Activated CD4-positive, alpha-beta memory T cell treated with anti-CD3 and anti-CD28 coated beads, Interleukin-2, amount 10 ng/mL, durations not matched to agents 7 days and 5 days (primary cell): ENCODE results near the gene STAG3. TPM values are rescaled to one million over a fixed set of nuclear protein-coding genes. Genes with fewer than 3 reads are reported as not detected.
"Not testable (repeated sequence)": the region's sequence is repeated elsewhere in the genome, so short reads cannot be mapped to it uniquely, and the experiment has no call there.

ENCODE experiments used
- CTCF ChIA-PET: fragments of 350-600 bp; sonication (Branson Sonifier 250); formaldehyde crosslinking; loops from one replicate; lab custom pipeline; 2021; ENCODE audit warnings: antibody characterized with exemption, inconsistent platforms; lab: Charles Lee
- POLR2A ChIA-PET: fragments of 350-600 bp; sonication (Branson Sonifier 250); formaldehyde crosslinking; loops from one replicate; lab custom pipeline; 2021; ENCODE audit warnings: antibody characterized with exemption; lab: Charles Lee
- DNase-seq: peaks from one replicate; pipeline ENCODE4 v3.0.0-alpha.2; 2020
- H3K27ac Mint-ChIP-seq: one replicate; pipeline ENCODE4 v1.8.0; 2021; ENCODE audit warnings: mild to moderate bottlenecking, mixed read lengths
- H3K27me3 Mint-ChIP-seq: one replicate; pipeline ENCODE4 v1.8.0; 2021; ENCODE audit warnings: mixed read lengths
- H3K36me3 Mint-ChIP-seq: one replicate; pipeline ENCODE4 v1.8.0; 2021; ENCODE audit warnings: low read depth, mixed read lengths
- H3K4me1 Mint-ChIP-seq: one replicate; pipeline ENCODE4 v1.8.0; 2021; ENCODE audit warnings: mixed read lengths
- H3K4me3 Mint-ChIP-seq: one replicate; pipeline ENCODE4 v1.8.0; 2021; ENCODE audit warnings: mild to moderate bottlenecking, mixed read lengths
- H3K9me3 Mint-ChIP-seq: one replicate; pipeline ENCODE4 v1.8.0; 2021; ENCODE audit warnings: mixed read lengths
- total RNA-seq, 2 experiments: library from RNA; stranded (reverse); gene quantifications; one replicate each; pipeline ENCODE4 v1.2.3, GENCODE V29; 2021

STAG3 gene
- 10 to 100 TPM; 12.9 to 13.1 TPM for total RNA-seq

- Mint-ChIP-seq H3K27me3 (peaks cover 23% of the 10 kb centered on the region), H3K27ac (peak within 1 kb of the TSS; percentile 21), H3K4me1 (peaks cover 39% of the 10 kb centered on the region), H3K9me3 (peaks cover 4% of the 10 kb centered on the region), H3K4me3 (peak within 1 kb of the TSS; percentile 67), H3K36me3 (peaks cover 14% of the 10 kb centered on the region)
- peak; percentile 98 for DNase-seq
- POLR2A ChIA-PET = interaction anchor here (0.7 to 4.6 kb wide), 8 partner anchors 10 to 252 kb away, joined by 3 to 30 read pairs (median 4); partner anchors contain the start of genes GAL3ST4, LAMTOR4, MEPCE and TRAPPC14
- CTCF ChIA-PET = interaction anchor here (0.6 to 2.5 kb wide), 13 partner anchors 10 to 271 kb away, joined by 3 to 14 read pairs (median 3); partner anchors contain the start of genes LAMTOR4, PVRIG and TRAPPC14
These were observed at the start of gene STAG3, which contains the start of gene GPC2 for GRCh38 chr7:100177045-100178001. Gene STAG3, plus strand, starts transcription at chr7:100177918. Its CDS starts 2,639 bp downstream, at chr7:100180557. Gene GPC2, minus strand, starts transcription at chr7:100177381. Its CDS starts 182 bp downstream, at chr7:100177199.

GRCh38 chr7:100128637-100128963, 49.1 kb upstream of the STAG3 start:
- Mint-ChIP-seq H3K4me3 (peak overlapping the region; percentile 100), H3K27me3 (no peaks in the 10 kb centered on the region), H3K9me3 (no peaks in the 10 kb centered on the region), H3K4me1 (peaks cover 39% of the 10 kb centered on the region), H3K36me3 (peaks cover 20% of the 10 kb centered on the region), H3K27ac (peak overlapping the region; percentile 74)
- ChIA-PET CTCF (interaction anchor here (0.6 to 3.2 kb wide), 11 partner anchors 8 to 279 kb away, joined by 3 to 18 read pairs (median 3); partner anchors contain the start of genes CNPY4, MCM7 and TRIM4), POLR2A (interaction anchor here (0.6 to 3.7 kb wide), 14 partner anchors 8 to 210 kb away, joined by 3 to 32 read pairs (median 4); partner anchors contain the start of genes AP4M1, LAMTOR4, MCM7 and PVRIG)
- no peak for DNase-seq

GRCh38 chr7:100130220-100130607, 47.5 kb upstream of the STAG3 start:
- DNase-seq, H3K4me3 Mint-ChIP-seq, H3K9me3 Mint-ChIP-seq, H3K27me3 Mint-ChIP-seq, H3K27ac Mint-ChIP-seq: not testable (repeated sequence)
- CTCF ChIA-PET = interaction anchor here (1.0 to 5.2 kb wide), 15 partner anchors 10 to 306 kb away, joined by 3 to 64 read pairs (median 4); partner anchors contain the start of genes AP4M1, CNPY4, GPC2 and MCM7
- H3K36me3 Mint-ChIP-seq = peaks cover 10% of the 10 kb centered on the region
- peaks cover 27% of the 10 kb centered on the region for H3K4me1 Mint-ChIP-seq
- POLR2A ChIA-PET = interaction anchor here (2.5 to 3.7 kb wide), 2 partner anchors 10 to 29 kb away, joined by 10 to 32 read pairs; partner anchors contain the start of genes AP4M1 and MCM7

GRCh38 chr7:100130608-100131453, 46.9 kb upstream of the STAG3 start:
- Mint-ChIP-seq H3K27ac (no peak overlapping the region), H3K27me3 (peaks cover 2% of the 10 kb centered on the region), H3K4me1 (peaks cover 22% of the 10 kb centered on the region), H3K4me3 (peak overlapping the region; percentile 19), H3K36me3 (peaks cover 7% of the 10 kb centered on the region), H3K9me3 (no peaks in the 10 kb centered on the region)
- peak; percentile 86 for DNase-seq
- CTCF ChIA-PET = interaction anchor here (0.6 to 5.2 kb wide), 24 partner anchors 10 to 1087 kb away, joined by 3 to 64 read pairs (median 4); partner anchors contain the start of genes AP4M1, CNPY4, COPS6 and GPC2
- POLR2A ChIA-PET = interaction anchor here (3.7 kb wide), 1 partner anchor 30 kb away, joined by 32 read pairs; the partner anchor contains the start of genes AP4M1 and MCM7

- Mint-ChIP-seq H3K9me3 (no peaks in the 10 kb centered on the region), H3K27me3 (peaks cover 3% of the 10 kb centered on the region), H3K36me3 (no peaks in the 10 kb centered on the region), H3K27ac (no peak overlapping the region), H3K4me3 (no peak overlapping the region), H3K4me1 (peaks cover 20% of the 10 kb centered on the region)
- POLR2A ChIA-PET = interaction anchor here (0.7 to 2.7 kb wide), 10 partner anchors 9 to 297 kb away, joined by 3 to 13 read pairs (median 6); partner anchors contain the start of genes AP4M1, LAMTOR4, MCM7 and ZCWPW1
- CTCF ChIA-PET = interaction anchor here (0.6 to 5.2 kb wide), 30 partner anchors 10 to 644 kb away, joined by 3 to 64 read pairs (median 6); partner anchors contain the start of genes AP4M1, COPS6, GAL3ST4 and LAMTOR4
- DNase-seq = no peak
These were observed 45.6 kb upstream of the STAG3 start for GRCh38 chr7:100132126-100132525.

- Mint-ChIP-seq H3K27ac (no peak overlapping the region), H3K4me1 (peaks cover 22% of the 10 kb centered on the region), H3K4me3 (no peak overlapping the region), H3K27me3 (peaks cover 3% of the 10 kb centered on the region), H3K9me3 (no peaks in the 10 kb centered on the region), H3K36me3 (no peaks in the 10 kb centered on the region)
- peak; percentile 75 for DNase-seq
- ChIA-PET POLR2A (interaction anchor here (0.7 to 2.7 kb wide), 10 partner anchors 8 to 296 kb away, joined by 3 to 13 read pairs (median 6); partner anchors contain the start of genes AP4M1, LAMTOR4, MCM7 and ZCWPW1), CTCF (interaction anchor here (0.7 to 5.2 kb wide), 38 partner anchors 9 to 290 kb away, joined by 3 to 64 read pairs (median 5); partner anchors contain the start of genes AP4M1, COPS6, GAL3ST4 and GPC2)
These were observed 45.0 kb upstream of the STAG3 start for GRCh38 chr7:100132697-100133151.

GRCh38 chr7:100137851-100138760, 39.6 kb upstream of the STAG3 start:
- no peaks in the 10 kb centered on the region for H3K9me3 Mint-ChIP-seq
- no peak overlapping the region for H3K27ac Mint-ChIP-seq
- H3K27me3 Mint-ChIP-seq = peaks cover 9% of the 10 kb centered on the region
- POLR2A ChIA-PET = interaction anchor here (0.7 to 1.7 kb wide), 4 partner anchors 12 to 83 kb away, joined by 3 to 5 read pairs (median 4); partner anchors contain the start of genes AP4M1, MBLAC1 and MCM7
- peaks cover 22% of the 10 kb centered on the region for H3K4me1 Mint-ChIP-seq
- DNase-seq = no peak
- CTCF ChIA-PET = interaction anchor here (1.0 to 1.2 kb wide), 2 partner anchors 80 to 207 kb away, joined by 3 to 4 read pairs; no protein-coding TSS in a partner anchor
- no peaks in the 10 kb centered on the region for H3K36me3 Mint-ChIP-seq
- no peak overlapping the region for H3K4me3 Mint-ChIP-seq

GRCh38 chr7:100141555-100141949, 36.2 kb upstream of the STAG3 start:
- Mint-ChIP-seq H3K4me3 (no peak overlapping the region), H3K27ac (no peak overlapping the region), H3K27me3 (peaks cover 6% of the 10 kb centered on the region), H3K36me3 (no peaks in the 10 kb centered on the region), H3K4me1 (peaks cover 22% of the 10 kb centered on the region), H3K9me3 (no peaks in the 10 kb centered on the region)
- POLR2A ChIA-PET = interaction anchor here (1.1 to 1.4 kb wide), 3 partner anchors 9 to 16 kb away, joined by 3 read pairs; partner anchors contain the start of gene MBLAC1
- DNase-seq = no peak
- CTCF ChIA-PET = interaction anchor here (2.7 to 4.6 kb wide), 2 partner anchors 8 to 12 kb away, joined by 16 to 18 read pairs; no protein-coding TSS in a partner anchor

GRCh38 chr7:100142461-100142860, 35.3 kb upstream of the STAG3 start:
- no peaks in the 10 kb centered on the region for H3K9me3 Mint-ChIP-seq

GRCh38 chr7:100146350-100146749, 31.4 kb upstream of the STAG3 start:
- POLR2A ChIA-PET, H3K36me3 Mint-ChIP-seq, H3K4me3 Mint-ChIP-seq: not testable (repeated sequence)

More at GRCh38 chr7:100142461-100142860, 35.3 kb upstream of the STAG3 start:
- POLR2A ChIA-PET = interaction anchor here (1.0 to 1.3 kb wide), 2 partner anchors 10 to 15 kb away, joined by 3 to 4 read pairs; no protein-coding TSS in a partner anchor
- CTCF ChIA-PET = interaction anchor here (2.7 to 4.6 kb wide), 2 partner anchors 9 to 13 kb away, joined by 16 to 18 read pairs; no protein-coding TSS in a partner anchor
- Mint-ChIP-seq H3K4me3 (no peak overlapping the region), H3K36me3 (no peaks in the 10 kb centered on the region), H3K4me1 (peaks cover 22% of the 10 kb centered on the region), H3K27ac (no peak overlapping the region), H3K27me3 (peaks cover 6% of the 10 kb centered on the region)
- DNase-seq = no peak

More at GRCh38 chr7:100146350-100146749, 31.4 kb upstream of the STAG3 start:
- CTCF ChIA-PET = interaction anchor here (0.7 to 1.2 kb wide), 4 partner anchors 14 to 72 kb away, joined by 3 to 5 read pairs (median 4); no protein-coding TSS in a partner anchor
- H3K9me3 Mint-ChIP-seq, H3K27ac Mint-ChIP-seq, H3K27me3 Mint-ChIP-seq, DNase-seq: not testable (repeated sequence)
- peaks cover 25% of the 10 kb centered on the region for H3K4me1 Mint-ChIP-seq
